Activated CD4-positive, alpha-beta T cell treated with anti-CD3 and anti-CD28 coated beads, Interleukin-2, amount 50 U/mL, for 1 hour (primary cell): Measurements from ENCODE around the gene NOM1.
A peak's percentile ranks its signal among the peaks of the same experiment; 100 is the strongest.
"Not testable (repeated sequence)": the region's sequence is repeated elsewhere in the genome, so short reads cannot be mapped to it uniquely, and the experiment has no call there.

Experiments used
- DNase-seq: peaks from one replicate; pipeline ENCODE4 v3.0.0-alpha.2; 2020

Gene NOM1, protein sequence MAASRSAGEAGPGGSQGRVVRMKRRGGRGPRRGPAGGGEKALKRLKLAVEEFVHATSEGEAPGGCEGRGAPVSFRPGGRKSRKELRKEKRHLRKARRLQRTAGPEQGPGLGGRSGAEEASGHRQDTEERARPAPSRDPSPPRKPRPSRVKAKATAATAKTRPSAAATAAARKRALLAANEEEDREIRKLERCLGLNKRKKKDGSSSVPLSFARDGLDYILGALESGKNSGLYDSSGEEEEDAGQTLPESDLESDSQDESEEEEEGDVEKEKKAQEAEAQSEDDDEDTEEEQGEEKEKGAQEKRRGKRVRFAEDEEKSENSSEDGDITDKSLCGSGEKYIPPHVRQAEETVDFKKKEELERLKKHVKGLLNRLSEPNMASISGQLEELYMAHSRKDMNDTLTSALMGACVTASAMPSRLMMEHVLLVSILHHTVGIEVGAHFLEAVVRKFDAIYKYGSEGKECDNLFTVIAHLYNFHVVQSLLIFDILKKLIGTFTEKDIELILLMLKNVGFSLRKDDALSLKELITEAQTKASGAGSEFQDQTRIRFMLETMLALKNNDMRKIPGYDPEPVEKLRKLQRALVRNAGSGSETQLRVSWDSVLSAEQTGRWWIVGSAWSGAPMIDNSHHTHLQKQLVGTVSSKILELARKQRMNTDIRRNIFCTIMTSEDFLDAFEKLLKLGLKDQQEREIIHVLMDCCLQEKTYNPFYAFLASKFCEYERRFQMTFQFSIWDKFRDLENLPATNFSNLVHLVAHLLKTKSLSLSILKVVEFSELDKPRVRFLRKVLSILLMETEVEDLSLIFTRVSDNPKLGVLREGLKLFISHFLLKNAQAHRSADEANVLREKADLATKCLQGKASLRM

DNA sequence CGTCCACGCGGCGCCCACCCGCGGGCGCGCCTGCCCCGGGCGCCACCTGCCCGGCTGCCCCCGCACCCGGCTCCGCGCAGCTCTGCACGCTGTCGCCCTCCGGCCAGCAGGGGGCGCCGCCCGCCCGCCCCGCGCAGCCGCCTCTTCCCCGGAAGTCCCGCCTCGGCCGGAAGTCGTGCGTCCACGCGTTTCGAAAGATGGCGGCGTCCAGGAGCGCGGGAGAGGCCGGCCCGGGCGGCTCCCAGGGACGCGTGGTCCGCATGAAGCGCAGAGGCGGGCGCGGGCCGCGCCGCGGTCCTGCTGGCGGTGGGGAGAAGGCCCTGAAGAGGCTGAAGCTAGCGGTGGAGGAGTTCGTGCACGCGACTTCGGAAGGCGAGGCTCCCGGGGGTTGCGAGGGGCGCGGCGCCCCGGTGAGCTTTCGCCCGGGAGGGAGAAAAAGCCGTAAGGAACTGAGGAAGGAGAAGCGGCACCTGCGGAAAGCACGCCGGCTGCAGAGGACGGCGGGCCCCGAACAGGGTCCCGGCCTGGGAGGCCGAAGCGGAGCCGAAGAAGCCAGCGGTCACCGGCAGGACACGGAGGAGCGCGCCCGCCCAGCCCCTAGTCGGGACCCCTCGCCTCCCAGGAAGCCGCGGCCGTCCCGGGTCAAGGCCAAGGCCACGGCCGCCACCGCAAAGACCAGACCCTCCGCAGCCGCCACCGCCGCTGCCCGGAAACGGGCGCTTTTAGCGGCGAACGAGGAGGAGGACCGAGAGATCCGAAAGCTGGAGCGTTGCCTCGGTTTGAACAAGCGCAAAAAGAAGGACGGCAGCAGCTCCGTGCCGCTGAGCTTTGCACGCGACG lies at the start of gene NOM1:
NOM1 (plus strand) TSS at position 172 of the 840 bp plus-strand sequence; CDS start at position 198, 26 bp downstream.
- peak; percentile 90 for DNase-seq

DNA sequence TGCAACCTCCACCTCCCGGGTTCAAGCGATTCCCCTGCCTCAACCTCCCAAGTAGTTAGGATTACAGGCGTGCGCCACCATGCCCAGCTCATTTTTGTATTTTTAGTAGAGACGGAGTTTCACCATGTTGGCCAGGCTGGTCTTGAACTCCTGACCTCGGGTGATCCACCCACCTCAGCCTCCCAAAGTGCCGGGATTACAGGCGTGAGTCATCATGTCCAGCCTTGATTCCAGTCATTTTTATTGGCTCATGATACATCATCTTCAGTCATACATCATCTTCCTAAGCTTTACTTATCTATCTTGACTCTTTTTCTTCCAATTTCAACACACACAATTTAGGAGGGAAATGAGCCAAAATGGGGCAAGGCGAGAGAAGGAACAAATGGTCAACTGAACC lies 49.4 kb upstream of the NOM1 start:
- DNase-seq = not testable (repeated sequence)

DNA sequence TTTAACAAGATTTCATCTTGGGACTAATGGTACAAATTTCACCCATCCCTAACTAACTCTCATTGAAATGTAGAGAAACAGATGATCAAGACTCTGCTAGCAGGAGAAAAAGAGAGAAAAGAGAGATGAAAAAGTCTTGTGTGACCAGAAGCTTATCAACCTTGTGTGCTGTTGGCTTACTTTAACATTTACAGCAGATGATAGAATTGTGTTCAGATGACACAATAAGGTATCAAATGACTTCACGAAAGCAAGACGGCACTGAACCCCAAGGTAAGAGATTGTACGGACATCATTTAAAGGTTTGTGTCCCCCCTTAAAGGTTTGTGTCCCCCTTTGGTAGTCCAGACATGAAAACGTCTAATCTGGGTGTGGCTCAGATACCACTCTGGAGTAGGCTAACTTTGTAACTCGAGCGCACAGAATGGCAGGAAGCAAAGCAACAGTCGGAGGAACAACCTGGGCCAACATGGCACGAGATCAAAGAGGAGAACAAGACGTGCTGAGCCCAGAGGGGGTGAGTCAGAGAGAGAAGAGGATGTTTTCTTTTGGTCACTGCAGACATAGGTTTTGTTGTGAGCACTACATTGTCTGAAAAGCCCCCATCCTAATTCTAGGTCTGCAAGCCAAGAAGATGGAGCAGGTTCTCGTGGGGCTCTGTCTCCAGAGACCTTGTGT lies 46.1 kb upstream of the NOM1 start:
- DNase-seq = peak; percentile 30

DNA sequence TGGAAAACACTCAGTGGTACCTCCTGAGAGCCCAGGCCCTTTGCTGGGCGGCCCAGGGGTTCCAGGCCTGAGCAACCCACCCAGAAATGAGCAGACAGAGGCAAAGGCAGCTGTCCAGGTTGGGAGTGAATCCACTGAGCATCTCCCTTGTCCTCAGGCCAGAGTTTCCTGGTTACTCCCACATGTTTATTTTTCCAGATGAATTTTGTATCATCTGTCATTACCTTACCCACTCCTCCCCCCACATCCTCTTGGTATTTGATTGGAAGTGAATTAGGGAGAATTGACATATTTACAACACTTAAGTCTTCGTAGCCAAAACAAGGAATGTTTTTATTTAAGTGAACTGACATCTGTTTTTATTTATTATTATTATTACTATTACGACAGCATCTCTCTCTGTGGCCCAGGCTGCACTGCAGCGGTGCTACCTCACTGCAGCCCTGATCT lies 43.3 kb upstream of the NOM1 start:
- no peak for DNase-seq

DNA sequence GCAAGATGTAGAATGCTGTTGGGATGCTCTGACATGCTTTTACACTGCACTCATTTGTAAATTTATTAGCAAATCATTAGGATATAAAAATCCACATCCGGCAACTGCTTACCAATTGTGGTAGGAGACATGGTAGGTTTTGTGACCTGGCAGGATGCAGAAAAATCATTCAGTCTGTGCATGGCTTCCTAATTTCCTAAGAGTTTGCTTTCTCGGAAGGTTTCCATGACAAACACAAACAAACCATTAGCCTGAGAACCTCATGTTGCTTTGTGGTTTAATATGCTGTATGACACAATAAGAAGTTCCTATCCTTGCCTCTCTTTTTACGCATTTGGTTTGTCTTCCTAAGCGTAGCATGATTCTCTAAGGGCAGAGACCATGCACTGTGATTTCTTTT lies 41.9 kb upstream of the NOM1 start:
- no peak for DNase-seq

DNA sequence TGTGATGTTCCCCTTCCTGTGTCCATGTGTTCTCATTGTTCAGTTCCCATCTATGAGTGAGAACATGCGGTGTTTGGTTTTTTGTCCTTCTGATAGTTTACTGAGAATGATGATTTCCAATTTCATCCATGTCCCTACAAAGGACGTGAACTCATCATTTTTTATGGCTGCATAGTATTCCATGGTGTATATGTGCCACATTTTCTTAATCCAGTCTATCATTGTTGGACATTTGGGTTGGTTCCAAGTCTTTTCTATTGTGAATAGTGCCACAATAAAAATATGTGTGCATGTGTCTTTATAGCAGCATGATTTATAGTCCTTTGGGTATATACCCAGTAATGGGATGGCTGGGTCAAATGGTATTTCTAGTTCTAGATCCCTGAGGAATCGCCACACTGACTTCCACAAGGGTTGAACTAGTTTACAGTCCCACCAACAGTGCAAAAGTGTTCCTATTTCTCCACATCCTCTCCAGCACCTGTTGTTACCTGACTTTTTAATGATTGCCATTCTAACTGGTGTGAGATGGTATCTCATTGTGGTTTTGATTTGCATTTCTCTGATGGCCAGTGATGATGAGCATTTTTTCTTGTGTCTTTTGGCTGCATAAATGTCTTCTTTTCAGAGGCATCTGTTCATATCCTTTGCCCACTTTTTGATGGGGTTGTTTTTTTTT lies 39.8 kb upstream of the NOM1 start:
- not testable (repeated sequence) for DNase-seq

DNA sequence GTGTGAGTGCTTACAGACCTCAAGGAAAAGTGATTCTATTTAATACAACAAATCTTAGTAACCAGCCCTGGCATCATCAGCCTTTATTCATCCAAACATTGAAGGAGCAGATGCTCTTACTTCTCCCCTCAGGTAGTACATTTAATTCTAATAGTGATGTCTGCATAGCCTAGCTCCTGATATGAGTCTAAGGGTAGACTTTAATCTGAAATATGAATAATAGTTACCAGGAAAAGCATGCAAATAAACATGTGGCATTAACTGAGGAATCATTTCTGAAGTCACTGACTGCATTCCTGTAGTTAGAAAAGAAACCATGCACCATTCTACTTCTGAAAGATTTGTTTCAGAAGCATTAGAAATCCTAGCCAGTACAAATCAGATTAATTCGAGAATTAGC lies 30.9 kb upstream of the NOM1 start:
- no peak for DNase-seq

DNA sequence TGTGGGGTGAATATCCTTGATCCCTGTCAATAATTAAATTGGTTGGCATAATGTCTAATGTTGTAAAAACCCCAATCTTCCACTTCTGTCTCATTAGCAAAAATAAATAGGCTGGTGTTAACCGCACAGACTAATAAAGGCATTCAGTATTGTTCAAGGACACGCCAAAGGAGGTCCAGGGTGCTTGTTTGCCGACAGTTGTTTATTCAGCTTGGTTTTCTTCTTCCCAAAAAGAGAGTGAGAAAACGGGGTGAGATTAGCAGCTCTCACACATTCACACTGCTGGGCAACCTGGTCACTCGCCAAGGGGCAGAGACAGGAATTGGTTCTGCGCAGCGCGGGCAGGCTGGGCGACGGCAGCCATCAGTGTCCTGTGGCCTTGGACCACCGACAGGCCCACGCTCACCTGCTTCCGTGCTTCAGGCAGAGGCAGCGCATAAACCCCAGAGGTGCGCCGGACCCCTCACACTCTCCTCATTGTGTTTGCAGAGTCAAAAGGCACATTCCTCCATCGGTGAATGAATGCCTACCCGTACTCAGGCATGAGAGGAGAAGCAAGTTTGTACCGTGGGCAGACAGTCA lies 30.3 kb upstream of the NOM1 start:
- DNase-seq = no peak

DNA sequence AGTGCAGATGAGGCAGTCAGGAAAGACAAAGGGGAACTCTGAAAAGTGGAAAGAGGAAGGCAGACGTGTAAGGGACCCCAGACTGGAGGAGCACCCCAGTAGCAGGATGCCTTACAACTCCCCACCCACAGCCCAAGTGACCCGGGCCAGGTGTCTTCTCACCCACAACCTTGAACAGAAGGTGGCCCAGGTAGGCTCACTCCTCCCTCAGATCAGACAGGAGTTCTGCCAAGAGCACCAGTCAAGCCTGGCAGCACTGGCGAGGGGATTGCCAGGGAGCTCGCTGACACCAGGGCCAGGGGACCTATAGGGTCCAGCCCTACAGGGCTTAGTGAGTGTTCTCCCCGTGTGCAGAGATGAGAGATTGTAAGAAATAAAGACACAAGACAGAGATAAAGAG lies 29.4 kb upstream of the NOM1 start:
- DNase-seq = no peak

DNA sequence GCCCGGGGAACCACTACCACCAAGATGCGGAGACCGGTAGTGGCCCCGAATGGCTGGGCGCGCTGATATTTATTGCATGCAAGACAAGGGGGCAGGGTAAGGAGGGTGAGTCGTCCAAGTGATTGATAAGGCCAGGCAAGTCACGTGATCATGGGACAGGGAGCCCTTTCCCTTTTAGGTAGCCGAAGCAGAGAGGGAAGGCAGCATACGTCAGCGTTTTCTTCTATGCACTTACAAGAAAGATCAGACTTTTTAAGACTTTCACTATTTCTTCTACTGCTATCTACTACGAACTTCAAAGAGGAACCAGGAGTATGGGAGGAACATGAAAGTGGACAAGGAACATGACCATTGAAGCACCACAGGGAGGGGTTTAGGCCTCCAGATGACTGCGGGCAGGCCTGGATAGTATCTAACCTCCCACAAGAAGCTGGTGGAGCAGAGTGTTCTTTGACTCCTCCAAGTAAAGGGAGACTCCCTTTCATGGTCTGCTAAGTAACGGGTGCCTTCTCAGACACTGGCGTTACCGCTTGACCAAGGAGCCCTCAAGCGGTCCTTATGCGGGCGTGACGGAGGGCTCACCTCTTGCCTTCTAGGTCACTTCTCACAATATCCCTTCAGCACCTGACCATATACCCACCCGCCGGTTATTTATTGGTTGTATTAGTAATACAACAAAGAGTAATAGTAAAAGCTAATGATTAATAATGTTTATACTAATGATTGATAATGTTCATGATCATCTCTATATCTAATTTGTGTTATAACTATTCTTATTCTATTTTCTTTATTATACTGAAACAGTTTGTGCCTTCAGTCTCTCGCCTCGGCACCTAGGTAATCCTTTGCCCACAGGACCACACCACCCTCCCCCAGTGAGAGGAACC lies 28.8 kb upstream of the NOM1 start:
- DNase-seq = not testable (repeated sequence)

DNA sequence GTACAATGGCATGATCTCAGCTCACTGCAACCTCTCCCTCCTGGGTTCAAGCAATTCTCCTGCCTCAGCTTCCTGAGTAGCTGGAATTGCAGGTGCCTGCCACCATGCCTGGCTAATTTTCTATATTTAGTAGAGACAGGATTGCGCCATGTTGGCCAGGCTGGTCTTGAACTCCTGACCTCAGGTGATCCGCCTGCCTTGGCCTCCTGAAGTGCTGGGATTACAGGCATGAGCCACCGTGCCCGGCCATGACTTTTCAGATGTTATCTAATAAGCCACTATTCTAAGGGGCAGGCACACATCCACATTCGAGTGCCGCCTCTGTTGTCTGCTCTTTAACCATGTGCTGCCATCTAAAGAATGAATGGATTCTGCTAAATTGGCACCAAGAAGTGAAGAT lies 27.2 kb upstream of the NOM1 start:
- DNase-seq = not testable (repeated sequence)

DNA sequence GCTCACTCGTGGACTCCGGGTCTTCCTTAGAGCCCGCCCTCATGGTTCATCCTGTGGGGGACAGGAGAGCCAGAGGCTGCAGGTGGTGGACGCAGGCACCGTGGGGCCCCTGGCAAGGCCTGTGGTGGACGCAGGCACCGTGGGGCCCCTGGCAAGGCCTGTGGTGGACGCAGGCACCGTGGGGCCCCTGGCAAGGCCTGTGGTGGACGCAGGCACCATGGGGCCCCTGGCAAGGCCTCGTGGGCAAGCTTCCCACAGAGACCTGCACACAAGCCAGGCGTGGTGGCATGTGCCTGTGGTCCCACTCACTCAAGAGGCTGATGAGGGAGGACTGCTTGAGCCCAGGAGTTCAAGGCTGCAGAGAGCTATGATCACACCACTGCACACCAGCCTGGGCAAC lies 23.7 kb upstream of the NOM1 start:
- not testable (repeated sequence) for DNase-seq

DNA sequence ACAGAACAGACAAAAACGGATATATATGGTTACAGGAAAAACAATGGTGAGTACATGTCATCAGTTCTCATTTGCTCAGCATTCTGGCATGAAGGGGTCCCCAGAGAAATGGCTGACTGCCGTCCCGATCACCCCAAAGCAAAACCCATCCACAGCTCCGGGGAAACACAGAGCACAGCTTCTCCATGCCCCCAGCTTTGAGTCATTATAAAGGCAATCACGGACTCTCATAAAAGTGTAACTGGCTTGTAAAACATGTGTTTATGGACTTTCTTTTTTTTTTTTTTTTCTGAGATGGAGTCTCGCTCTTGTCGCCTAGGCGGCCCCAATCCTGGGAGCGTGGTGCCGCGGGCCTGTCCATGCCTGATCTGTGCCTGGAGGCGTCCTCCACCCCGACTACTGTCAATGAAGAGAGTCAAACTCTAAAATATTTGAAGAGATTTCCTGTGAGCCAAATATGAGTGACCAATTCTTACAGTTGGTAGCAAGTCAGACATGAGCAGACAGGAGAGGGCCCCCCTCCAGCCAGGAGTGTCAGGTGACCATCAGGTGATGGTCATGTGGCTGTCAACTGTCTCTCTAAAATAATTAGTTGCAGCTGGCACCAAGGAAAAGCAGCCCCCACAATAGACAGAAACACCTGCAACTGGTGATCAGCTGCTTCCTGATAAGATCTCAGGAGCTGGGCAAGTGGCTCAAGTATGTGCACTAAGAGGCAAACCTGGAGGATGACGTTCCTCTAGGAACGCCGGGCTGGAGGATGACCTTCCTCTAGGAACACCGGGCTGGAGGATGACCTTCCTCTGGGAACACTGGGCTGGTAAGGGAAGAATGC lies 21.7 kb upstream of the NOM1 start:
- DNase-seq = no peak

DNA sequence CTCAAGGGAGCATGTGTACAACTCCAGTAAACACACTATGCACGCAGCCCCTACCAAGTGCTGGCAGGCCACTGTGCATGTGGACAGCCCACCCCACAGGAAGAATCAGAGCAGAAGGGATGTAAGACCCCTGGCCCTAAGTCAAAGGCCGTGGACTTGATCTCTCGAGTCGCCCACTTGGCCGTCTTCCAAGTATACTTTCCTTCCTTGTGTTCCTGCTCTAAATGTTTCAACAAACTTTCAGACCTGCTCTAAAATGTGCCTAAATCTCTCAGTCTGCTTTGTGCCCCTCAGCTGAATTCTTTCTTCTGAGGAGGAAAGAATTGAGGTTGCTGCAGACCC lies 21.1 kb upstream of the NOM1 start:
- DNase-seq = no peak

DNA sequence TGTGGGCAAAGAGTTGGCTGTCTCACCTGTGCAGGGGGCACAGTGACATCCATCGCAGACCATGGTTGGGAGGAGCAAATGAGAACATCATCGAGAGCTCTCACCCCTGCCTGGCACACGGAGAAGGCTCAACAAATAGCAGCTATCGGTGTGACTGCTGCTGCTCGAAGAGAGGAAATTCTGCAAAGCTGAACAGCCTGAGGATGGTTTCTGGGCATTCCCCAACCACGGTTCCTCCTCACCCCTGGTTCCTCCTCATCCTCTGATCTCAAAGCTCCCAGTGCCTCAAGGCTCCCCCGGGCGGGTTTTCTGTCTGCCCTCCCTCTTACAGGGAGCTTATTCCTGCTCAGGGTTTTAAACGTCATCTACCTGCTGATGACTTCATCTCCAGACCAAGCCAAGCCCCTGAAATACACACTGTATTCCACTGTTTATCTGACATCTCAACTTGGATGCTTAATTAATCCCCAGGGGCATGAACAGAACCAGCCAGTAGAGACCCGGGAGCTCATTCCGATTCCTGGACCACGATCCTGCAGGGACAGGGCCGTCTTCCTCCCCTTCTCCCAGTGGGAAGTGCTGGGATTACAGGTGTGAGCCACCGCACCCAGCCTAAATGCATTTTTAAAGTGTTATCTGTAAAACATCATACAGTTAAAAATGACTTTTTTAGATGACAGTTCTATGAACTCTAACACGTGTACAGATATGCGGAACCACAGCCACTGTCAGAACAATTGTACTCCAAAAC lies 19.5 kb upstream of the NOM1 start:
- DNase-seq = peak; percentile 36

DNA sequence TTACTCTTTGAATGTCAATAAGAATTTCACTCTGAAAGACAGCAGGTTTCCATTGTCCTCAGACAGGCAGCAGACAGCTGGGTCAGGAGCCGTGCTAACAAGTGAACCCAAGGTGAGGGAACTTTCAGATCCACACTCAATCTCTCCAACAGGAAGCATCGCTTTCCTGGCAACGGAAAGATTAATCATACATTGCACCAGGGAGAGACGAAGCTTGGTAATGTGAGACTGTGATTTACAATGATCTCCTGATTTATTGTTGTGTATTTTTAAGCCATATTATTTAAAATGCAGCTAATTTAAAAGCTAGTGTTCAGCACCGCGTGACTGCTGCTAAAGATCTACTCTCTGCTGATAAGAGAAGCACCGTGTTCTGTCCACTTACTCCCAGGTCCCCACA lies 17.5 kb upstream of the NOM1 start:
- DNase-seq = no peak

DNA sequence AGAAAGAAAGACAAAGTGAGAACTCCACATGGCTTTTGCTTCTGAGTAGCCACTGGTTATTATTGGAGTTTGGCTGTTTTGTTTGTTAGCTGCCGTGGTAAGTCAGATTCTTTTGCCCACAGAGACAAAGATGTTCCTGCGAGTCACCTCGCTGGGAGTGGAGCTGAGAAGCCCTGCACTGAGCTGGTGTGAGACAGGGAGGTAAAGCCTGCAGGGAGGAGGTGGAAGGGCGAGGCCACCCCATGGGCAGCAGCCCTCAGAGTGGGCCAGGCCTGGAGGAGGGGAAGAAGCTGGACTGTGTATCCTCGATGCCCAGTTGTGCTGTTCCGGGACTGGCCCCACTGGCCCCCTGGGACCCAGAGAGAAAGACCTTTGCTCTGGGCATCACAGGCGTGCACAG lies 14.3 kb upstream of the NOM1 start:
- DNase-seq = no peak

DNA sequence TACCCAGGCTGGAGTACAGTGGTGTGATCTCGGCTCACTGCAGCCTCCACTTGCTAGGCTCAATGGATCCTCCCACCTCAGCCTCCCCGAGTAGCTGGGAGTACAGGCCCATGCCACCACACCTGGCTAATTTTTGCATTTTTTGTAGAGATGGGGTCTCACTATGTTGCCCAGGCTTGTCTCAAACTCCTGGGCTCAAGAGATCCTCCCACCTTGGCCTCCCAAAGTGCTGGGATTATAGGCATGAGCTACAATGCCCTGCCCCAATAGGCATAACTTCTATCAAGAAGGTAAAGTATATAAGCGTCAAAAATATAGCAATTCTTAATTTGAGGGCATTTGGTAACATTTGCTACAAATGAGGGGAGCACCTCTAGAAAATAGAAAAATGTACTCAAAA lies 12.7 kb upstream of the NOM1 start:
- not testable (repeated sequence) for DNase-seq
